GM19397 (cell line): ENCODE data around the gene MLH3.
"Not testable (repeated sequence)": the region's sequence is repeated elsewhere in the genome, so short reads cannot be mapped to it uniquely, and the experiment has no call there.

Experiments used
- ATAC-seq: cut with Tn5 transposase; IDR thresholded peaks from one replicate; pipeline ENCODE4 v1.9.1; 2021; ENCODE audit warnings: mild to moderate bottlenecking, moderate library complexity; ENCODE audit not compliant: unreplicated experiment

The MLH3 gene

DNA sequence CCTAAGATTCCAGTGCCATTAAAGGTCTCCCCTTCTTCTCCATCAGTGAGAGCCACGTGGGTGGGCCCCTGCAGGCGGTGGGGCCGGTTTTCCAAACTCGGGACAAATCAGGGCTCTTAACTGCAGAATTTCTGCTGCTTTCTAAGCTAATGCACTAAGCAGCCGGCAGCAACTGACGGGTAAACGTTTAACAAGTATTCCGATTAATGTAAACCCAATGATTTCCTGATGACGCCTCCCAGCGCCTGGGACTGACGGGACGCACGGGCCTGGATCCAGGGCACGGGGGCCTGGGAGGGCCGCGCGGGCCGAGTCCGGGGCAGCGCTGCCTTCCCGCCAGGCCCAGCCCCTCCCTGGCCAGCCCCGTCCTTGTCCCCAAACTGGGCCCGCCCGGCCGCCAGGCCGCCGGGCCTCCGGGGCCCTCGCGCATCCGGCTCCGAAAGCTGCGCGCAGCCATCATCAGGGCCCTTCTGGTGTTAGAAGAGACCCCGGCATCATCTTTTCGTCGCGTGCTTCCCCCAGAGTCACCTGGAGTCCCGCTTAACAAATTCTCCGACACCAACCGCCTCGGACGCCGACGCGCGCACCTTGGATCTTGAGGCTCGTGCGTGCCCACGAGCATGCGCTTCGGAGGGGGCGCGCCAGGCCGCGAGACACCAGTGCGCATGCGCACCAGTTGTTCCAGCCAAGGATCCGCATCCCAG is at the start of gene MLH3:
TSS of gene MLH3 (minus strand) at position 616 of the 704 bp plus-strand sequence. CDS start 1,812 bp downstream, outside the sequence.
- ATAC-seq: peak; percentile 70

DNA sequence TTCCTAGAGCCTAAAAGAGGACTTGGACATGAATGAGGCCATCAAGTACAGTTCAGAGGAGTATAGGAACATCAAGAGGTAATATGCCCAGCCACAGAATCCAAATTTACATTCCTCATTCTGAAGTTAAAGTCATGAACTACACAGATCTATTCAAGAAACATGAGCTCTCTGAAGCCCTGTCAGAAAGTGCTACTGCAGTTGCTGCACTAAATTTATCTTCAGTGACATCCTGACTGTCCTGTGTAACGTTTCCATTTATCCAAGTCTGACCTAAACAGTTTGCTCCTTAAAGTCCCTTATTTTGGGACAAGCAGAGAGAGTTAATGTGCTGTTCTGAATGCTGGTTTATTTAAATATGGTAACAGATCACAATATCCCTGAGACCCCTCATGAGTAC is 47.4 kb upstream of the MLH3 start:
- ATAC-seq: no peak

DNA sequence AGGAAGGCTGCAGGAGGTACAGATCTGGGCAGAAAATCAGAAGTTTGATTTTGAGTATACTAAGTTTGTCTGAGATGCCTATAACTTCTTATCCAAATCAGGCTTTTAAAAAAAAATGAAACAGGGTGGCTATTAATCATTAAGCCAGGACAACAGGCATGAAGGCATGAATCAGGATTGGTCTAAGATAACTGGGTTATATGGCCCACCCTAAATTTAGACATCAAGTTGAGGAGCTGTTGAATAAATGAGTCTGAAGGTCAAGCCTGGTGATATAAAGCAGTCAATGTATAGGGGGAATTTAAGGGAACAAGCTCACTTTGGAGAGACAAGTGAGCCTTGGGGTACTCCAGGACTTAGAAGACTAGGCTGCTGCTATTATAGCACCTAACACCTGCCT is 46.9 kb upstream of the MLH3 start:
- no peak for ATAC-seq

DNA sequence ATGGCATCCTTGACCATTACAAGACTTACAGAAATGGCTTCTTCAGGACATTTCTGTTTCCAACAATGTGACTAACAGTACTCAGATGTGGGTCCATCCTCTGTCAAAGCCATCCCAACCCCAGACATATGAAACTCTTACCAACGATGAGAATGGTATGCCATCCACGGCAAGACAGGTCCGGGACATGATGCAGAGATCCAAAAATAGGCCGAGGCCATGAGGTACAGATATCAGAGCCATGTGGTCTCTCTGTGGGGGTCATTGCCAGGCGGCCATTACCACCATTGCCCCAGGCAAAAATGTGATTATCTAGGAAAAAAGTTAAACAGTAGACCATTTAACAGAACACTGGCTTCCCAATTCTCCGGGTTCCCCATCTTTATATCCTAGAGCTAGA is 45.7 kb upstream of the MLH3 start:
- no peak for ATAC-seq

DNA sequence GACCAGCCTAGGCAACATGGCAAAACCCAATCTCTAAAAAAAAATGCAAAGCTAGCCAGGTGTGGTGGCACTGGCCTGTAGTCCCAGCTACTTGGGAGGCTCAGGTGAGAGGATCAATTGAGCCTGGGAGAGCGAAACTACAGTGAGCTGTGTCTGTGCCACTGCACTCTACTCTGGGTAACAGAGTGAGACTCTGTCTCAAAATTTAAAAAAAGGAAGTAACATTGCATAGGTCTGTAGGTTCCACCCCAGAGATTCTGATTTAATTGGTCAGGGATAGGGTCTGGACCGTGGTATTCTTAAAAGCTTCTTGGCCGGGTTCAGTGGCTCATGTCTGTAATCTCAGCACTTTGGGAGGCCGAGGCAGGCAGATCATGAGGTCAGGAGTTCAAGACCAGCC is 44.4 kb upstream of the MLH3 start:
- no peak for ATAC-seq

DNA sequence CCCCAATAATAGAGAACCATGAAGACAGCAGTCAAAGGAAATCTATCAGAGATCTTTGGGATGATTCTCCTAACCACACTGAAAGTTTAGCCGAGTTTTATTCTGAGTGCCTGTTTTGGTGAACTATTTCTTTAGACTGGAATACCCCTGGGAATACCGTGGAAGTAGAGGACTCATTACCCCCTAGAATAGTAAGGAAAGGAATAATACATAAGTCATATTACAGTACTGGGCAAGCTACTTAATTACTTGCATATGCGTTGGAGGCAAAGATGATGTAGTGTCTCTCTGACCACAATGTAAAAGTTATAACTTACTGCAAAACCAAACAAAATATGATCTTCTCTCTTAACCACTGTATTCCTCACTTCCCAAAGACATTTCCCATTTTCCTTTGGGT is 43.6 kb upstream of the MLH3 start:
- ATAC-seq: no peak

DNA sequence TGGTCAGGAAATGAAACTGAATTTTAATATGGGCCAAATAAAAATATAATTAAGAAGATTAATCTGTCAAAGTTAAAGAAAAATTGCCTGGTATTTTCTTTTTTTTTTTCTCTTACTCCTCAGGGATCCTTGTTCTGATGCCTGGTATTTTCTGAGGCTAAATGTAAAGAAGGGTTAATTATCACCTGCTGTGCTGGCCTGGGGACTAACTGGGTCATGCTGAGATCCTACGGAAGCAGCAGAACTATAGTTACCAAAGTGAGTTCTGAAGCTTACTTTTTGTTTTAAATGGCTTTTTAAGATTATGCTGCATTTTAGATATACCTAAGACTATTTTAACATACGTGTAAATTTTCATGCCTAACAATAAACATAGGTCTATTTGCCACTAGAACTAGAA is 41.4 kb upstream of the MLH3 start:
- no peak for ATAC-seq

DNA sequence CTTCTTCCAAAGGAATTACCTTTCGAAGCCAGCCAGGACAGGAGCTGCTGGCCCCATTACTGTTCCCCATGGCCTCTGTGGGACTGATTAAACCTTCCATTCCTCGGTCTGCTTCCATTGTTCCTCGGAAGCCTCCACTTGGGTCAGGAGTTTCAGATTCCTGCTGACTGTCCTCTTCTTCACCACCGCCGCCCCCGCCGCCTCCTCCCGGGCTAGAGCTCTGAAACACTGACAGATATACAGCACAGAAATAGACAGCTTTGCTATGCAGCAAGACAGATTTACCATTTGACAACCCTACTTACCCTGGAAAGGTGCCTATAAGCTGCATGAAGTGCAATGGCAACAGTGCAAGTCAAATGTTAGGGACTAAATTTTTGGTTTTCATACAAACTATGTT is 40.0 kb upstream of the MLH3 start:
- no peak for ATAC-seq

DNA sequence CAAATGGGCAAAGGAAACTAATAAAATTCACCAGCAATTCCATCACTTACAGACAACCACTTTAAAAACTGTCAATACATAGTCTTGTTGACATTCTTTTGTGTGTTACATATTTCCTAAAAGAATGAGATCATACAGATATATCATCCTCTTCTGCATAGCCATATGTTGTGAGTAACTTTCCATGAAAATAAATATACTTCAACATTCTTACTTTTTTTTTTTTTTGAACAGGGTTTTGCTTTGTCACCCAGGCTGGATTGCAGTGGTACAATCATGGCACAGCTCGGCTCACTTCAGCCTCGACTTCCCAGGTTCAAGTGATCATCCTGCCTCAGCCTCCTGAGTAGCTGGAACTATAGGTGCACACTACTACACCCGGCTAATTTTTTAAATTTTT is 39.1 kb upstream of the MLH3 start:
- ATAC-seq: no peak

DNA sequence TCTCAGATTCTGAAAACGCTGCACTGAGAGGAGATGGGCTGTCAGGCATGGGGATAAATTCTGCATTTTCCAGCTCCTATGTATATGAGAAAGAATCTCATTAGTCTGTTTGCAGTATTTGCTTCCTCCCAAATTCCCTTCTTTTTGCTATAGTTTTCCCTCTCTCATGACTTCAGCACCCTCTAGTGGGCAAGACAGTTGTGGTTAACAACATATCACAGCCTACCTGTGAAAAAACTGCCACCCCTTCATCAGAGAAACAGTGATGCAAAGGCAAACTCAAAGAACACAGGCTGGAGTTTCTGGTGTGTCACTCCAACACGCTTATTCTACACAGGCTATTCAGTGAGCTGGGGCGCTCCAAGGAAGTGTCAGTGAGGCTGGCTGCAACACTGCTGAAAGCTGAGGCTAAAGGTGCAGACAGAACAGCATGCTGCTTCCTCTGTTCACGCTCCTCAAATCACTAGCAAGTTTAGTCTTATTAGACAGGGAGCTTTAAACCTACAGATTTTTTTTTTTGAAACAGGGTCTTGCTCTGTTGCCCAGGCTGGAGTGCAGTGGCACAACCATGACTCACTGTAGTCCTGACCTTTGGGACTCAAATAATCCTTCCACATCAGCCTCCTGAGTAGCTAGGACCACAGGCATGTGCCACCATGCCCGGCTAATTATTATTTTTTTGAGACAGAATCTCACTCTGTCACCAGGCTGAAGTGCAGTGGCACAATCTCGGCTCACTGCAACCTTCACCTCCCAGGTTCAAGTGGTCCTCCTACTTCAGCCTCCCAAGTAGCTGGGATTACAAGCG is 37.5 kb upstream of the MLH3 start:
- no peak for ATAC-seq

DNA sequence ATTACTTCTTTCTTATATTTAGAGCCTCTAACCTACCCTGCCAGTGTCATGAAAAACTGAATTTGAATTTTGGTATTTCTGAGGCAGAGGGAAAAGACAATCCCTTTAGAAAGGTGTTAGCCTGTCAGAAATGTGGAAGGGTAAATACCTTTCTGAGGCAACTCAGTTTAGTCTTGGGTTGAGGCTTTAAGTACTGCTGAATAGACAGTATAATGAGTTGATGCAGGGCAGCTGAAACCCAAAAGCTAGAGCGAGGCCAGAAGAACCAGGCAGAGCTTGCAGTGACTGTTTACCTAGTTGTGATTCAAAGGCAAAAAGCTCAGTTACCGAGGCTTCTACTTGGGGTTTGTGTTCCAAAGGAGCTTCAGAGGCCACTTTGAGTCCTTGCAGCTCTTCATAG is 36.9 kb upstream of the MLH3 start:
- no peak for ATAC-seq

DNA sequence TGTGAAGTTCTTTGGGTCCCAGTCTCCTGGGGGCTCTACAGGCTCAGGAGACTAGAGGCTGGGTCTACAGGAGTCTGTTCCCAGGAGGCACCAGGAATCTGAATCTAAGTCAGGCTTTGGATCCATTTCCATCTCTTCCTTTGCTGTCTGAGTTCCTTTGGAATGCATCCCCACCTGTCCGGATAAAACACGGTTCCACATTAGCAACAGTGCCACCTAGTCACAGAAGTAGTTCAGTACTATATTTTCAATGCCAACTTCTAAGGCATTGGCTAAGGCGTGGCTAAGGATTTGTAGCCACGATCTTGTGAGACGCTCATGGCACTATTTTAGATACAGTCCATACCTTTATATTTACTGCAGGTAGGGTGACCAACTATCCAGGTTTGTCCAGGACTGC is 33.2 kb upstream of the MLH3 start:
- ATAC-seq: no peak

DNA sequence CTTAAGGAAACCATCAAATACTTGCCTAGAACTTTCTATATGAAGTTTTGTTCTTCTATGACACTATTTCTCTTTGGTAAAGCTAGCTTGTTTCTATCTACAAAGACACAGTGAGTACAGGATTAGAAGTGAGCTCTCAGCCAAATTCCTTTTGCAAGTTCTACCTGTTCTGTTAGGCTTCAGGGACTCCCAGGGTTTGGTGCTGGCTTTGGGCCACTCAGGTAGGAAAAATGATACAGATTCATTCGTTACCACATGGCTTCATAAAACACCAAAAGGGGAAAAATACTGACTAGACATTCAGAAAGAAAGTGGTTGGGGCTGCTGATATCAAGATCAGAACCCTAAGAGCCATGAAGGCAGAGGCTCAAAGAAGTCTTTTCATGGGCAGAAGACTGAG is 32.0 kb upstream of the MLH3 start:
- no peak for ATAC-seq

DNA sequence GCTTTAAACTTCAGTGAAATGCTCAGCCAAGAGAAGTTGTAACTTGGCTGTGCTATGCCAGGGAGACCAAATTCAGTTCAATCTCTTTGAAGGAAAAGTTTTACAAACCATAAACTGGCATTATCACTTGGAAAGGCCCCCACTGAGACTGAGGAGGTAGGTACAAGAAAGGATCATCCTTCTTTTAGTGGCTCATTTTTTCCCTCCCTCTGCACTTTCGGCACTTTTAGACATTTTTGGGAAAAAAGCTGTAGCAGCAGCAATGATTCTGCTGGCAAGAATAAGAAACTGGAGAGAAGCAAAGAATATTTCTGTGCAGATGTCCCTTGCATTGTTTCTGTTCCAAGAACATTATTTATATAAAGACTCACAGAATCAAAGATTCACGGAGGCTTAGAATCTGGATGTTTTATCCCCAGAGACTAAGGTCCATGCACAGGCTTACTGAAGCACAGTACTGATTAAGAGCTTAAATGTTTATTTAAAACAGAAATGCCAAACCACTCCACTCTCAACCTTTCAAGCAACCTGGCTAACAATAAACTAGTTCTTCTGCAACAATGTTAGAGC is 30.5 kb upstream of the MLH3 start:
- no peak for ATAC-seq

DNA sequence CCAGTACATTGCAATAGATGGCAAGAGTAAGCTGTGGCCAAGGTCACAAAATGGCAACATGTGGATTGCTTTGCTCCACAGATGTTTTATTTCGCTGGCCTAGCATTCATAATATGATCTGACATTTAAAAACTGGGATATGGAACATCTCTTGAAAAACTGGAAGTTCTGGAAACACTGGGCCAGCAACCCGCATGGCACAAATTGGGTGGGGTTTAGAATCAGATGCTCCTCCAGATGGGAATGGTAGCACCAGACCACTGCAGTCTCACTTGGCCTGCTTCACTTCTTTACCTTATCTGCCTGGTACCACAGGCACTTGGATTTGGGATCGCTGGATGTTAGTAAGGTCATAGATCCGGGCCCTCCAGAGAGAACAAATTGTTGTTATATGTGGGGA is 28.3 kb upstream of the MLH3 start:
- no peak for ATAC-seq

DNA sequence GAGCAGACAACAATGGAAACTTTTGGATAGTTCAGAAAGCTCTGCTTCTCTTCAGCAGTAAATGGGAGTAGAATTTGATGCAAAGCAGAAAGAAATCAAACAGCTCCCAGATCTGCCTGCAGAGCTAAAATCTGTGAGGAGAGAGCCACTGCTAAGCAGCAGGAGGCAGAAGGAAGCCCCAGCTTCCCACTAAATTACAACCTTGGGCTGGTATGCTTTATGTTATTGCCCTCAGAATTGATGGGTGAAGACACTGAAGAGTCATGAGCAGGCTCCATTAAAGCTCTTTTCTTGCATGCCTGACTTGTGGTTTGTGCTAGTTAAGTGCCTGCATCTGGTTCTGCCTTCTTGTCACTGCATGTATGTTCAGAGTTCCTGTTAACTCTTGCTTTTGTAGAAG is 26.5 kb upstream of the MLH3 start:
- no peak for ATAC-seq

DNA sequence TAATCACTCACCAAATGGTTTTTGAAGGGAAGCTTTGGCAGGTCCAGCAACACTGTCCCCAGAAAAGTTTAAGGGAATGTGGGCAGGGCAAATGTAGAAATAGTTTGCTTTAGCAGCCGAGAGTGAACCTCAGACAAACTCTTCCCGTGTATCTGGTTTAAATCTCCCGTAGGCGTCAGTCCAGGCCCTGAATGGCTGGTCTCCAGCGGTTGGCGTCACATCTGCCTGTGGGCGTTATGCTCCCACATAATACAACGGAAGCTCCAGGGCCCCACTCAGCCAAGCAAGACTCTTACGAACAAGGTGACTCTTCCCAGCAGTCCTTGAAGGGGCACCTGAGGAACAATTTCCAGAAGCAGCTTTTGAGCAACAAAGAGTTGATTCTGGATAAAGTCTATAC is 19.1 kb upstream of the MLH3 start:
- no peak for ATAC-seq

DNA sequence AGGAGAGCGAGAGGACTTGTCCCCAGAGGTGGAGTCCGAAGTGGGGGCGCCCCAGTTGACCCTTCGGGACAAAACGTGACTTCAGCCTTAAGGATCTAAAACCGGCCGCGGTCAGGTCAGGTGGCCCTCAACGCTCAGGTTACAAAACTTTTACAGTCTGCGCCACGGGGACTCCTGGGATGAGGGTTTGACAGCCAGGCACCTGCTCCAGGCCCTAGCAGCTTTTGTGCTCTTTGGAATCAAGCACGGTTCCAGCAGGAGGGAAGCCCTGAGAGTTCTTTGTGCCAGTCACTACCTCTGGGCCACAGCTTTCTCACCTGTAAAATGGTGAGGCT is 18.5 kb upstream of the MLH3 start:
- no peak for ATAC-seq

DNA sequence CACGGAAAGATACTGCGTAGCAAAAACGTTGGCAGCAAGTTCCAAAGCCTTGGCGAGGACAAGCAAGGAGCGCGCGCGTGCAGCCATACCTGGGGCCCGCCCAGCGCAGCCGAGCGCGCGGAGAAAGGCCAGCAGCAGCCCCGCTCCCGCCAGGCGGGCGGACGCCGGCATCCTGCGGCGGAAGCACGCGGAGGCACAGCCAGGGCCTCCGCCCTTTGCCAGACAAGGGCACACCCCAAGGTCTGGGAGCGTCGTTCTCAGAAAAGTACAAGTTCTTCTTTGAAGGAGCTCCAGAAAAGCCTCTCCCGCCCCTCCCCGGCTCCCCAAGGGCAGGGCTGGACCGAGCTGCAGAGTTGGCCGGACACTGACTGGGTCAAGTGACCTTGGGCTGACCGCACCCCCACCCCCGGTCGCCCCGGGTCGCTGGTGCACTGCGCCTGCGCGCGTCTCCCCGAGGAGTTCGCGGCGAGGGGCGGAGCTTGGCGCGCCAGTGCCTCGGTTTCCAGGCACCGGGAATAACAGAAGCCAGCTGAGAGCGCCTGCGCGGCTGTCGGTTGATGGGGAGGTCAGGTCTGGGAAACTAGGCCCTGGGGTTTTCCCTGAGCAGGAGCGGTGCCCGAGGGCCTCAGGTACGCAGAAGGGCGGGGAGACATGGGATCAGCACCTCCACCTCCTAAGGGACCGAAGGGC is 18.0 kb upstream of the MLH3 start, which contains the start of gene ZC2HC1C:
TSS of gene ZC2HC1C (plus strand) at position 521 of the 690 bp plus-strand sequence. CDS start 933 bp downstream, outside the sequence.
- ATAC-seq: peak; percentile 59

DNA sequence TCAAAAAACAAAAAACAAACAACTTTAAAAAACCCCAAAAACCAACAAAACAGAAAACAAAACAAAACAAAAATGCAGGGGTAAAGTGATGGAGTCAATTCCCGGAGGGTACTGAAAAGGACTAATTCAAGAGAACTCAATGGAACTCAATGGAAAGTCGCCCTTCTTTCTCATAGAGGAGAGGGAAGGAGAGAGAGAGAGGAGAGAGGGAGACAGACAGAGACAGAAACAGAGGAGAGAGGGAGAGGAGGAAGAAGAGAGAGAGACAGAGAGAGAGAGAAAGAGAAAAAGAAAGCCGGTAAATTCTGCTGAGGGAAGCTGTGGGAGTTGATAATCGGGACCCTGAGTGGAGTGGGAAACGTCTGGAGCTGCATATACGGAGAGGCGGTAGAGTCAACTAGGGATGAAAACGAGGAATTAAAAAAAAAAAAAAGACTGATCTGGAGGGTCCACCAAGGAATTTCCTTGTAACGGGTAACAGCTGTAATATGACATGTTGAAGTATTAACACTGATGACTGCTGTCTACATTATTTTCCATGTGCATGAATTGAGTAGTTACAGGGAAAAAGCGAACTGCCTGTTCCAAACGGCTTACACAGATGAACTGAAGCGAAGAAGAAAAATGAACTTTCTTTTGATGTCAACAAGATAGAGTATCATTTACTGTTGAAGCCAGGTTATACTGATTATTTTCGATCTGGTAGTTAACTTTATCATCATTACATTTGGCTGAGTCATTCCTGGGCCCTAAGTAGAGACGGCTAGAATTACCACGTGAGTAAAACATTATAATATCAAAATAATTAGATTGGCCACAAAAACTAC is 17.2 kb upstream of the MLH3 start:
- ATAC-seq: no peak

DNA sequence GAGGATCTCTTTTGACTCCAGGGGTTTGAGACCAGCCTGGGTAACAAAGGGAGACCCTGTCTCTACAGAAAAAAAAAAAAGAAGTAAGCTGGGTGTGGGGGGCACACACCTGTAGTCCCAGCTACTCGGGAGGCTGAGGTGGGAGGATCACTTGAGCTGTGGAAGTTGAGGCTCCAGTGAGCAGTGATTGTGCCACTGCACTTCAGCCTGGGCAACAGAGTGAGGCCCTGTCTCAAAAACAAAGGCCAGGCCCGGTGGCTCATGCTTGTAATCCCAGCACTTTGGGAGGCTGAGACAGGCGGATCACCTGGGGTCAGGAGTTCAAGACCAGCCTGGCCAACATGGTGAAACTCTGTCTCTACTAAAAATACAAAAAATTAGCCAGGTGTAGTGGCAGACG is 16.5 kb upstream of the MLH3 start:
- not testable (repeated sequence) for ATAC-seq
